Vagina (tissue), 2 donors: ENCODE measurements around the gene TERT. TPM values are rescaled to one million over a fixed set of nuclear protein-coding genes. Genes with fewer than 3 reads are reported as not detected.

Experiments
- DNase-seq, 2 donors: peaks; one replicate each; pipeline ENCODE4 v3.0.0-alpha.2; 2017; ENCODE audit errors: extremely low spot score in 2 of 2
- H3K27ac ChIP-seq: fragments of 200-600 bp; sonication (generic); one replicate; pipeline ENCODE4 v1.5.1; 2019
- H3K27me3 ChIP-seq: fragments of 200-600 bp; sonication (generic); one replicate; pipeline ENCODE4 v1.5.1; 2019
- H3K36me3 ChIP-seq, 2 donors: fragments of 200-600 bp; sonication (generic); one replicate each; pipeline ENCODE4 v1.5.1; 2017 to 2019
- H3K4me1 ChIP-seq: fragments of 200-600 bp; sonication (generic); one replicate; pipeline ENCODE4 v1.5.1; 2019
- H3K4me3 ChIP-seq, 2 donors: fragments of 200-600 bp; sonication (generic); 1 replicate in 1 of 2; 2 replicates in 1 of 2; pipeline ENCODE4 v1.5.1; 2016 to 2019
- H3K9me3 ChIP-seq: fragments of 200-600 bp; sonication (generic); one replicate; pipeline ENCODE4 v1.5.1; 2019
- POLR2A ChIP-seq, 2 donors: fragments of 450-650 bp; IDR thresholded peaks; one replicate each; pipeline ENCODE4 v1.6.1; 2017; ENCODE audit warnings: antibody characterized with exemption in 2 of 2, mild to moderate bottlenecking in 2 of 2, moderate library complexity in 2 of 2
- POLR2AphosphoS5 ChIP-seq, 2 donors: sonication (generic); formaldehyde crosslinking; IDR thresholded peaks; one replicate each; pipeline ENCODE4 v1.9.0; 2017; ENCODE audit warnings: antibody characterized with exemption in 2 of 2, mild to moderate bottlenecking in 2 of 2, low read depth in 1 of 2; ENCODE audit not compliant: insufficient read depth in 1 of 2
- intact Hi-C: fragments of 100-400 bp; cut with DNase I; formaldehyde crosslinking; loops from one replicate; pipeline ENCODE4 v1.15.1; 2023
- total RNA-seq: library from RNA; depleted of rRNA; stranded (reverse); fragments of >200 nt; gene quantifications from one replicate; pipeline ENCODE4 v1.2.3, GENCODE V29; 2016
- TF ChIP-seq, protein P1 (sequence below), 3 experiments: fragments of 450-650 bp in 2 of 3; fragments of 200-600 bp in 1 of 3; sonication (generic) in 1 of 3; IDR thresholded peaks; one replicate each; pipeline ENCODE4 v1.5.1; 2017 to 2019; ENCODE audit warnings: antibody characterized with exemption in 3 of 3, mild to moderate bottlenecking in 2 of 3, moderate library complexity in 2 of 3

Gene TERT
- total RNA-seq, 1 donor from 2014 or later = not detected

DNA sequence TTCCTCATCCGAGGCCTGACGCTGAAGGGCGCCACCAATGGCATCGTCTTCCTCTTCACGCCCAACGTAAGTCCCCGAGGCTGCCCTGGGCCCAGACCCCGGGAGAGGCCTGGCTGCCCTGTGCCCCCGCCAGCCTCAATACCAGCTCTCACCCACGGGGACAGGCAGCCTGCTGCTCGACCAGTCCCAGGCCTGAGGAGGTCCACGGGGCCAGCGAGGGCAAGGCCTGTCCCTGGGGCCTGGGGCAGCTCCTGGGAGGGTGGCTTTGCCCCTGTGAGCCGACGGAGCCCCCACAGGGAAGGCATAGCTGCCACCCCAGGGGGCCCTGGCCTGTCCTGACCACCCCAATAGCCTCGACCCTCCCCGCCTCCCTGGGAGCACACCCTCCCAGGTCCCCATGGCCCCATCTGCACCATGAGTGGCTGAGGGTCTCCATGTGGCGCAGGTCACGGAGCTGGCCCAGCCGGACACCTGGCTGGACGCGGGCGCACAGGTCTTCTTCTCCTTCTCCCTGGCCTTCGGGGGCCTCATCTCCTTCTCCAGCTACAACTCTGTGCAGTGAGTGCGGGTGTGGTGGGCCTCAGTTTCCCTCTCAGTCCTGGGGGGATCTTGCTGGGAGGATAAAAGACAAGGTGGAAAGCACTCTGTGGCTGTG is 81.2 kb downstream of the TERT start:
- Histone ChIP-seq H3K27ac (no peak overlapping the region), H3K4me3 (no peak overlapping the region), H3K4me1 (no peaks in the 10 kb centered on the region), H3K9me3 (no peaks in the 10 kb centered on the region), H3K36me3 (no peaks in the 10 kb centered on the region), H3K27me3 (no peaks in the 10 kb centered on the region)
- TF ChIP-seq, protein P1, sequence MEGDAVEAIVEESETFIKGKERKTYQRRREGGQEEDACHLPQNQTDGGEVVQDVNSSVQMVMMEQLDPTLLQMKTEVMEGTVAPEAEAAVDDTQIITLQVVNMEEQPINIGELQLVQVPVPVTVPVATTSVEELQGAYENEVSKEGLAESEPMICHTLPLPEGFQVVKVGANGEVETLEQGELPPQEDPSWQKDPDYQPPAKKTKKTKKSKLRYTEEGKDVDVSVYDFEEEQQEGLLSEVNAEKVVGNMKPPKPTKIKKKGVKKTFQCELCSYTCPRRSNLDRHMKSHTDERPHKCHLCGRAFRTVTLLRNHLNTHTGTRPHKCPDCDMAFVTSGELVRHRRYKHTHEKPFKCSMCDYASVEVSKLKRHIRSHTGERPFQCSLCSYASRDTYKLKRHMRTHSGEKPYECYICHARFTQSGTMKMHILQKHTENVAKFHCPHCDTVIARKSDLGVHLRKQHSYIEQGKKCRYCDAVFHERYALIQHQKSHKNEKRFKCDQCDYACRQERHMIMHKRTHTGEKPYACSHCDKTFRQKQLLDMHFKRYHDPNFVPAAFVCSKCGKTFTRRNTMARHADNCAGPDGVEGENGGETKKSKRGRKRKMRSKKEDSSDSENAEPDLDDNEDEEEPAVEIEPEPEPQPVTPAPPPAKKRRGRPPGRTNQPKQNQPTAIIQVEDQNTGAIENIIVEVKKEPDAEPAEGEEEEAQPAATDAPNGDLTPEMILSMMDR (IDR thresholded peaks at IDR 0.05) = no peak
- no peak for TF ChIP-seq POLR2A (IDR thresholded peaks at IDR 0.05)
- TF ChIP-seq POLR2AphosphoS5 (IDR thresholded peaks at IDR 0.05; ENCODE audit: insufficient read depth in 1 of 2, low read depth in 1 of 2) = no peak
- DNase-seq = no peak
- intact Hi-C loops = no loop called here

- Histone ChIP-seq H3K4me1 (no peaks in the 10 kb centered on the region), H3K36me3 (no peaks in the 10 kb centered on the region), H3K4me3 (no peak overlapping the region), H3K27me3 (no peaks in the 10 kb centered on the region), H3K27ac (no peak overlapping the region), H3K9me3 (no peaks in the 10 kb centered on the region)
- intact Hi-C loops = no loop called here
- TF ChIP-seq, protein P1 (IDR thresholded peaks at IDR 0.05) = no peak
- no peak for TF ChIP-seq POLR2A (IDR thresholded peaks at IDR 0.05)
- TF ChIP-seq POLR2AphosphoS5 (IDR thresholded peaks at IDR 0.05; ENCODE audit: insufficient read depth in 1 of 2, low read depth in 1 of 2) = no peak
- no peak for DNase-seq
Observed at GRCh38 chr5:1212881-1213280, 82.0 kb downstream of the TERT start.

GRCh38 chr5:1212271-1212670 is 82.6 kb downstream of the TERT start:
- TF ChIP-seq POLR2AphosphoS5 (IDR thresholded peaks at IDR 0.05; ENCODE audit: insufficient read depth in 1 of 2, low read depth in 1 of 2) = no peak
- TF ChIP-seq, protein P1 (IDR thresholded peaks at IDR 0.05) = no peak
- no peak for TF ChIP-seq POLR2A (IDR thresholded peaks at IDR 0.05)
- no peaks in the 10 kb centered on the region for H3K36me3 ChIP-seq
- H3K4me3 ChIP-seq = no peak overlapping the region
- H3K27ac ChIP-seq = no peak overlapping the region
- no peak for DNase-seq
- intact Hi-C loops = no loop called here
- H3K4me1 ChIP-seq = no peaks in the 10 kb centered on the region
- no peaks in the 10 kb centered on the region for H3K27me3 ChIP-seq
- H3K9me3 ChIP-seq = no peaks in the 10 kb centered on the region

- TF ChIP-seq, protein P1 (IDR thresholded peaks at IDR 0.05) = no peak
- TF ChIP-seq POLR2AphosphoS5 (IDR thresholded peaks at IDR 0.05; ENCODE audit: insufficient read depth in 1 of 2, low read depth in 1 of 2) (no peak), POLR2A (IDR thresholded peaks at IDR 0.05) (no peak)
- H3K4me3 ChIP-seq = no peak overlapping the region
- no peaks in the 10 kb centered on the region for H3K27me3 ChIP-seq
- no peaks in the 10 kb centered on the region for H3K9me3 ChIP-seq
- DNase-seq = no peak
- intact Hi-C loops = no loop called here
- H3K27ac ChIP-seq = no peak overlapping the region
- no peaks in the 10 kb centered on the region for H3K4me1 ChIP-seq
- no peaks in the 10 kb centered on the region for H3K36me3 ChIP-seq
Observed at GRCh38 chr5:1211701-1212100, 83.2 kb downstream of the TERT start.

DNA sequence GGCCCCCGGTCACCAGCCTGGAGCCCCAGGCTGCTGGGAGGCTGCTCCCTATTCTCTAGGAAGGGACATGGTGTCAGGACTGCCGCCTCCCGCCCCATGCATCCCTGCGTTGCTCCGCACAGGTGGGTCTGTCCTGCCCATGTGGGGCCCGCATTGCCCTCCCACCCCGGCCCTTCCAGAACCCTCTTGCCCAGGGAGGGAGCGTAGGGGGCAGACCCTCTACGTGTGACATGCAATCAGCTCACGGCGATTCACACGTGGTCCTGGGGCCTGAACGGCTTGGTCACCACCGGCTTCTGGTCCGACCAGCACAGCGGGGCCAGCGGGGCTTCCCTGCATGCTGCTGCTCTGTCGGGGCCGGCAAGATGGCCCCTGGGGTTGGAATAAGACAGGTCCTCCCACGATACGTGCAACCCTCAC is 84.0 kb downstream of the TERT start:
- H3K4me3 ChIP-seq = no peak overlapping the region
- H3K27me3 ChIP-seq = no peaks in the 10 kb centered on the region
- H3K9me3 ChIP-seq = no peaks in the 10 kb centered on the region
- H3K36me3 ChIP-seq = no peaks in the 10 kb centered on the region
- no peaks in the 10 kb centered on the region for H3K4me1 ChIP-seq
- H3K27ac ChIP-seq = no peak overlapping the region
- TF ChIP-seq, protein P1 (IDR thresholded peaks at IDR 0.05) = no peak
- TF ChIP-seq POLR2AphosphoS5 (IDR thresholded peaks at IDR 0.05; ENCODE audit: insufficient read depth in 1 of 2, low read depth in 1 of 2) = no peak
- no peak for TF ChIP-seq POLR2A (IDR thresholded peaks at IDR 0.05)
- intact Hi-C loops = no loop called here
- DNase-seq = no peak
